GM23338 (cell line): ENCODE results near the gene PHACTR1. TPM values are rescaled to one million over a fixed set of nuclear protein-coding genes. Genes with fewer than 3 reads are reported as not detected.

ENCODE experiments used
- ATAC-seq: fragments of 200-7000 bp; cut with Tn5 transposase; 3 replicates; pipeline ENCODE4 v1.9.1; 2020
- DNase-seq: peaks from one replicate; pipeline ENCODE4 v3.0.0-alpha.2; 2015; ENCODE audit warnings: low spot score
- H2AFZ ChIP-seq: fragments of 200-600 bp; sonication (generic); 2 replicates; pipeline ENCODE4 v1.8.0; 2016; ENCODE audit warnings: antibody characterized with exemption, mild to moderate bottlenecking, moderate library complexity
- H3F3A ChIP-seq: fragments of 200-600 bp; sonication (generic); replicated peaks from 2 replicates; pipeline ENCODE4 v1.8.0; 2017; ENCODE audit warnings: antibody characterized with exemption, mixed run types, low read depth
- H3K27ac ChIP-seq: fragments of 200-600 bp; sonication (generic); 2 replicates; pipeline ENCODE4 v1.6.1; 2016; ENCODE audit warnings: low read depth
- H3K27me3 ChIP-seq: fragments of 200-600 bp; sonication (generic); 2 replicates; pipeline ENCODE4 v1.8.0; 2016; ENCODE audit warnings: mild to moderate bottlenecking, mixed run types, moderate library complexity; ENCODE audit not compliant: insufficient read depth
- H3K36me3 ChIP-seq: fragments of 200-600 bp; sonication (generic); 2 replicates; pipeline ENCODE4 v1.8.0; 2016; ENCODE audit warnings: mild to moderate bottlenecking; ENCODE audit not compliant: insufficient read depth
- H3K4me1 ChIP-seq: fragments of 200-600 bp; sonication (generic); 2 replicates; pipeline ENCODE4 v1.8.0; 2016; ENCODE audit warnings: mild to moderate bottlenecking, moderate library complexity; ENCODE audit not compliant: insufficient read depth
- H3K4me2 ChIP-seq: fragments of 200-600 bp; sonication (generic); 2 replicates; pipeline ENCODE4 v1.7.1; 2017; ENCODE audit warnings: mixed run types
- H3K4me3 ChIP-seq: fragments of 200-600 bp; sonication (generic); 2 replicates; pipeline ENCODE4 v1.6.1; 2016; ENCODE audit warnings: mixed run types
- H3K79me2 ChIP-seq: fragments of 200-600 bp; sonication (generic); replicated peaks from 2 replicates; pipeline ENCODE4 v1.8.0; 2017; ENCODE audit warnings: mild to moderate bottlenecking; ENCODE audit not compliant: insufficient read depth
- H3K9me2 ChIP-seq: fragments of 200-600 bp; sonication (generic); 2 replicates; pipeline ENCODE4 v1.8.0; 2017; ENCODE audit not compliant: insufficient read depth
- H4K20me1 ChIP-seq: fragments of 200-600 bp; sonication (generic); replicated peaks from 2 replicates; pipeline ENCODE4 v1.8.0; 2017; ENCODE audit warnings: mild to moderate bottlenecking; ENCODE audit not compliant: insufficient read depth
- H3K27ac Mint-ChIP-seq: 2 replicates; pipeline ENCODE4 v1.8.0; 2020; ENCODE audit warnings: inconsistent platforms, mild to moderate bottlenecking, moderate library complexity, mixed read lengths
- H3K27me3 Mint-ChIP-seq: 3 replicates; pipeline ENCODE4 v1.8.0; 2022; ENCODE audit warnings: low read depth, mild to moderate bottlenecking, moderate library complexity, mixed read lengths, inconsistent platforms; ENCODE audit not compliant: insufficient read depth, poor library complexity
- H3K36me3 Mint-ChIP-seq: 3 replicates; pipeline ENCODE4 v1.8.0; 2021; ENCODE audit warnings: low read depth, mild to moderate bottlenecking, inconsistent platforms, moderate library complexity, mixed read lengths
- H3K4me1 Mint-ChIP-seq: 3 replicates; pipeline ENCODE4 v1.8.0; 2020; ENCODE audit warnings: mild to moderate bottlenecking, inconsistent platforms, mixed read lengths
- H3K4me3 Mint-ChIP-seq: 3 replicates; pipeline ENCODE4 v1.8.0; 2021; ENCODE audit warnings: moderate library complexity, mild to moderate bottlenecking, inconsistent platforms, mixed read lengths
- H3K9me3 Mint-ChIP-seq: 3 replicates; pipeline ENCODE4 v1.8.0; 2020; ENCODE audit warnings: moderate library complexity, mild to moderate bottlenecking, inconsistent platforms, mixed read lengths
- CREB1 ChIP-seq: fragments of 250-450 bp; sonication (Bioruptor Pico); IDR thresholded peaks from 2 replicates; pipeline ENCODE4 v1.5.0; 2020; ENCODE audit warnings: low read depth, mild to moderate bottlenecking, moderate library complexity
- ETS1 ChIP-seq: IDR thresholded peaks from 2 replicates; pipeline ENCODE4 v1.6.1; 2016; ENCODE audit warnings: antibody characterized with exemption
- NANOG ChIP-seq: IDR thresholded peaks from 2 replicates; pipeline ENCODE4 v1.6.1; 2016; ENCODE audit warnings: antibody characterized with exemption, borderline replicate concordance
- REST ChIP-seq: IDR thresholded peaks from one replicate; pipeline ENCODE4 v1.6.1; 2018; ENCODE audit warnings: antibody characterized with exemption; ENCODE audit not compliant: unreplicated experiment
- ZNF331 ChIP-seq: fragments of 250-450 bp; sonication (Bioruptor Pico); IDR thresholded peaks from 2 replicates; pipeline ENCODE4 v1.5.0; 2020; ENCODE audit warnings: low read depth, mild to moderate bottlenecking, moderate library complexity
- ZNF462 ChIP-seq: fragments of 250-450 bp; sonication (Bioruptor Pico); IDR thresholded peaks from 2 replicates; pipeline ENCODE4 v1.5.0; 2020; ENCODE audit warnings: mild to moderate bottlenecking, moderate library complexity
- polyA plus RNA-seq: library from polyadenylated mRNA; unstranded; fragments of >200 nt; fragmentation: Nextera tagmentation; extraction: Ambion mirVana; gene quantifications from 2 replicates; pipeline ENCODE4 v1.2.1, GENCODE V29; 2016
- total RNA-seq: library from RNA; depleted of rRNA; stranded (reverse); fragments of >200 nt; shearing (Covaris generic); gene quantifications from 2 replicates; pipeline ENCODE4 v1.2.3, GENCODE V29; 2014
- TF ChIP-seq, protein P1 (sequence below), 2 experiments: fragments of 200-600 bp in 1 of 2; sonication (generic) in 1 of 2; conservative IDR thresholded peaks; 2 replicates each; pipeline versions ENCODE4 v1.5.1 to v1.6.1; 2016 to 2017; ENCODE audit warnings: antibody characterized with exemption in 2 of 2, low read depth in 2 of 2, mild to moderate bottlenecking in 2 of 2, moderate library complexity in 1 of 2

Gene PHACTR1
- total and polyA plus RNA-seq, 2 experiments from 2014 or later: 5.9 to 19.3 TPM

GRCh38 chr6:13014504-13015378, 298.2 kb downstream of the PHACTR1 start (continued):
- TF ChIP-seq, protein P1, sequence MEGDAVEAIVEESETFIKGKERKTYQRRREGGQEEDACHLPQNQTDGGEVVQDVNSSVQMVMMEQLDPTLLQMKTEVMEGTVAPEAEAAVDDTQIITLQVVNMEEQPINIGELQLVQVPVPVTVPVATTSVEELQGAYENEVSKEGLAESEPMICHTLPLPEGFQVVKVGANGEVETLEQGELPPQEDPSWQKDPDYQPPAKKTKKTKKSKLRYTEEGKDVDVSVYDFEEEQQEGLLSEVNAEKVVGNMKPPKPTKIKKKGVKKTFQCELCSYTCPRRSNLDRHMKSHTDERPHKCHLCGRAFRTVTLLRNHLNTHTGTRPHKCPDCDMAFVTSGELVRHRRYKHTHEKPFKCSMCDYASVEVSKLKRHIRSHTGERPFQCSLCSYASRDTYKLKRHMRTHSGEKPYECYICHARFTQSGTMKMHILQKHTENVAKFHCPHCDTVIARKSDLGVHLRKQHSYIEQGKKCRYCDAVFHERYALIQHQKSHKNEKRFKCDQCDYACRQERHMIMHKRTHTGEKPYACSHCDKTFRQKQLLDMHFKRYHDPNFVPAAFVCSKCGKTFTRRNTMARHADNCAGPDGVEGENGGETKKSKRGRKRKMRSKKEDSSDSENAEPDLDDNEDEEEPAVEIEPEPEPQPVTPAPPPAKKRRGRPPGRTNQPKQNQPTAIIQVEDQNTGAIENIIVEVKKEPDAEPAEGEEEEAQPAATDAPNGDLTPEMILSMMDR (conservative IDR thresholded peaks at IDR 0.05; ENCODE audit: low read depth in 2 of 2): no peak
- TF ChIP-seq NANOG (no peak), ETS1 (no peak), ZNF331 (CRISPR knock-in tag) (no peak)

DNA sequence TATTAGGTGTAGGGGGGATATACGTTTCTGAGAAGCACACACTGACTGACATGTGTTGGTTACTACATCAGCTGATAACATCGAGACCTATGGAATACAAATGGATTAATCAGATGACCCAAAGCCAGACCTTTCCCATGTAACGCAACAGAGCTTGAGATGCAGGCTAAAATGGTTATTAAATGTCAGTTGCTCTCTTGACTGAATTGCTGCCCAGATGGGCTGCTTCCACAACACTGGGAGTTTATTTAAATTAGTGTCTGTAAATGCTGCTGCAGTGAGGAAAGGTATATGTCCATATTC, 298.8 kb downstream of the PHACTR1 start:
- H3K4me3 ChIP-seq: peak overlapping the region; percentile 79
- Mint-ChIP-seq H3K9me3 (no peaks in the 10 kb centered on the region; the same call in 2 of the 3 replicates), H3K4me3 (peak overlapping the region; percentile 89), H3K36me3 (no peaks in the 10 kb centered on the region), H3K27ac (no peak overlapping the region), H3K27me3 (peaks cover 38% of the 10 kb centered on the region), H3K4me1 (peaks cover 30% of the 10 kb centered on the region)
- ATAC-seq (no peak), DNase-seq (no peak)
- no peaks in the 10 kb centered on the region for H3K36me3 ChIP-seq
- peaks cover 29% of the 10 kb centered on the region; the same call in 1 of the 2 replicates for H4K20me1 ChIP-seq
- H3K27ac ChIP-seq: no peak overlapping the region
- H2AFZ ChIP-seq: peak overlapping the region; percentile 85; the same call in 1 of the 2 replicates
- no peaks in the 10 kb centered on the region for H3K9me2 ChIP-seq
- no peaks in the 10 kb centered on the region for H3K79me2 ChIP-seq
- H3K4me2 ChIP-seq: peak overlapping the region; percentile 92
- H3K27me3 ChIP-seq: peaks cover 57% of the 10 kb centered on the region
- 0 out of 2 replicates have a peak, but pooled peaks cover 9% of the 10 kb centered on the region for H3F3A ChIP-seq
- H3K4me1 ChIP-seq: peaks cover 21% of the 10 kb centered on the region
- TF ChIP-seq ZNF462 (CRISPR knock-in tag) (no peak), NANOG (no peak), ZNF331 (CRISPR knock-in tag) (no peak), REST (no peak), CREB1 (CRISPR knock-in tag) (no peak)
- TF ChIP-seq, protein P1 (conservative IDR thresholded peaks at IDR 0.05; ENCODE audit: low read depth in 2 of 2): no peak
